AML-193 (cell line): Measurements from ENCODE around the gene NPIPB2.

Source experiments
- DNase-seq, 2 experiments: peaks; one replicate each; lab custom pipeline; 2025; lab: John Stamatoyannopoulos, UW

The NPIPB2 gene

DNA sequence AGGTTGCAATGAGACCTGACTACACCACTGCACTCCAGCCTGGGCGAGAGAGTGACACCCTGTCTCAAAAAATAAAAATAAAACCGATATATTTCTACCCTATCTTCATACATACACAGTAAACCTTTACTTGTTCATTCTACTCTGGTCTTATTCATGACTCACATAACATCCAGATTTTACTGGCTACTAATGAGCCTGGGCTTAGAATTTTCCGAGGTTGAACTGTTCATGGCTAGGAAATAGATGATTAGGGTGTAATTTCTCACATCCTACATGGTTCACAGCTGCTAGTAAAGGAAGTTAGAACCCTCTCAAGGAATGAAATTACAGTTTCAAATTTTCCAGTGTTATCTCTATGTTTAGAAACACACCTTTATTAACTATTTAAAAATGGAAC is 40.8 kb downstream of the NPIPB2 start:
- DNase-seq: no peak

DNA sequence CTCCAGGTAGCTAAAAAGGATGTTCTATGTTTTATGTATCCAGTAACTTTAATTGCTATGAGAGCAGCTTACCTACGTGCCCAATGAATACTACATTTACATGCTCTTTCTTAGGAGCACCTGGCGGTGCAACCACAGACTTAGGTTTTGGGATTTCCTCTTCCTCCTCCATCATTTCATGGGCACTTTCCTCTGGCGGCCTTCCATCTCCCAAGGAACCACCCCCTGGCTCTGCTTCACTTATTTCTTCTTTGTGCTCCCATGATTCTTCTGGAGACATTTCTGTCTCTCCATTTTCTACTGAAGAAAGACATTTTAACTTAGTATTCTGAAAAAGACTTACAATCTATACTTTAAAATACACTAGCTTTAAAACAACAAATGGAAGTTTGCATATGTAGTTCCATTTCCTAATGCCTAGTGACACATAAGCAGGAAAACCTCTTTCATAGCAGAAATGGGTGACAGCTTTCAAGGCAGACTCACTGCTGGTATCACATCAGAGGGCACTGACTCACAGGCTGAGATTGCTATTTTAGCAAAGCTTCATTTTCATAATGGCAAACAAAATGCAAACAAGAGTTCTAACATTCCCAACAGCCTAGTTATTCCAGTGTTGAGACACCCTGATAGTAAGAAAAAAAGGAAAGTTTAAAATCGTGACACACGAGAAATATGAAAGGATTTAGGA is 45.2 kb downstream of the NPIPB2 start:
- DNase-seq: no peak

DNA sequence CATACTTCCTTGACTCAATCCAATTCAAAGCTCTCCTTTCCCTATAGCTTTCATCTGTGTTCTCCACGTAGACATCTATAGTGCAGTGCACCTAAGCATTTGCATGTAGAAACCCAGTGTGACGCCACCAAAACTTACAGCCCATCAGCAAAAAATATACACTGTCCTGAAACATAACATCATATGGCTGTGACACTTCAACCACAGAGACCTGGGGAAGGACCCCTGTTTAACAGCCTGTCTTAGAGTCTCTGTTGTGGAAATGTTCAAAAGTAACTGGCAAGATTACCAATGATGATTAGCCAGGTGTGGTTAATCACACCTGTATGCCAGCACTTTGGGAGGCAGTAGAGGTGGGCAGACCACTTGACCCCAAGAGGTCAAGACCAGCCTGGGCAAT is 48.3 kb downstream of the NPIPB2 start:
- no peak for DNase-seq

DNA sequence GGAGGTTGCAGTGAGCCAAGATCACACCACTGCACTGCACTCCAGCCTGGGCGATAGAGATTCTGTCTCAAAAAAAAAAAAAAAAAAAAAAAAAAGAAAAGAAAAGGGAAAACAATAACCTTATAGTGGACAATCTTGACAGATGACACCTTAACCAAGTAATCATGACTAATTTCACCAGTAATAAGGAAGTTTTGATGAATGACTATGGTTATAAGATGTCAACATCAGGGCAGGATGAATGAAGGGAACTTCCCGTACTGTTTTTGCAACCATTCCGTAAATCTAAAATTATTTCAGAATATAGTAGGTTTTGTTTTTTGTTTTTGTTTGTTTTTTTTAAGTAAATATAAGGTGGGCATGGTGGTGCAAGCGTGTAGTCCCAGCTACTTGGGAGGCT is 49.1 kb downstream of the NPIPB2 start:
- DNase-seq: no peak

DNA sequence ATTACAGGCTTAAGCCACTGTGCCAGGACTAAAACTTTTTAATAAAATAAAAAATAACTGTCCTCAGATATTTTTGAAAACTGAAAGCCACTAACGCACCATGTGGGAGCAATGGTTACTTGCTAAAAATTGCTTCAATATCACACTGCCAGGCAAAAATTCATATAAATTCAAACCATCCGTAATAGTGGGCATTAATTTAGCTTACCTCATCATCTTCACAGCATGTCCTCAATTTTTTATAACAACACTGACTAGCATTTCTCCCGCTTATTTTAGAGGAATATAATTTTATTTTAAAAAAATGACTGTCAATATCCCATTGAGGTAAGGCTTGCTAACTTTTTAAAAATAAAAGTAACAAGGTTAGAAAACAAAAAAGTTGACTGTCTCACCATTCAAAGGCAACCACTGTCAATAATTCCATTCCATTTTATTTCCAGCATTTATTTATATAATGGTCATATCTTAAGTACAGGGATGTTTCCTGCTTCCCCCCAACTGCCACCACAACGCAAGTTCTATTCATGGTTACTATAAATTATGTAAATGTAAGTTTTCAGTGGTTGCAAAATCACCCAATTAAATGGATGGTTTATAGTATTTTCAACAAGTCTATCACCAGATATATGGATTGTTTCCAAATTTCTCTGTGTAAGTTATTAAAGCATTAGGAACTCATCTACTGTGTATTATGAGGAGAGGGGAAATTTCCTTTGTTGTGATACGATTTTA is 51.4 kb downstream of the NPIPB2 start:
- no peak for DNase-seq

DNA sequence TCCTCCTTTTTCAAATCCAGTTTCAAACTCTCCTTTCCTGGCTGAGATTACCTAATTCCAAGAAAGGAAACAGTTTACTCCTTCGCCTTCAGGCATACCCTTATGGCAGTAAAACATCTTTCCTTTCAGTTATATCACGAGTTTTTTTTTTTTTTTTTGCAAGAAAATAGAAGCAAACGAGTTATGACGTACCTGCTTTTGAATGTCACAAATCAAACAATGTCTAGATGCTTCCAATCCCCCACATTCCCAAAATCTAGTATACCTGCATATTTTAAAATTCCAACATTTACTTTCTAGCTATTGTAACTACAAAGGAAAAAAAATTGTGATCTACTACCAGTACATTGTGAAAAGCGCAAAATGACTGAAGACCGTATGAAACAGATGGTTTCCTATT is 55.0 kb downstream of the NPIPB2 start:
- no peak for DNase-seq

DNA sequence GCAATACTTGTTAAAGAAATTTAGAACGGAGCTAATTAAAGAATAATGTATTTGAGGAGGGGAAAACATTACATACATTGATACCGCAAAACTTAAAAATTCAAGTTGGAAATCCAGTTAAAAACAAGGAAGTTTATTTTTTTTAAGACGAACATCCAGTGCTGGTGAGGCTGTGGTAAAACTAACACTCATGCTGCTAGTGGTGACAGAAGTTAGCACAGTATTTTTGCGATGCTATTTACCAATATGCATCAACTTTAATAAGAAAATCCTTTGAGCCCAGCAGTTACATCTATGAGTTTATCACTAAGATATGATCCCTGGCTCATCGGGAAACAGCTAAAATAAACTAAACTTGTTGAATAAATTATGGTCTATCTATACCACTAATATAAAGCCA is 57.8 kb downstream of the NPIPB2 start:
- no peak for DNase-seq

DNA sequence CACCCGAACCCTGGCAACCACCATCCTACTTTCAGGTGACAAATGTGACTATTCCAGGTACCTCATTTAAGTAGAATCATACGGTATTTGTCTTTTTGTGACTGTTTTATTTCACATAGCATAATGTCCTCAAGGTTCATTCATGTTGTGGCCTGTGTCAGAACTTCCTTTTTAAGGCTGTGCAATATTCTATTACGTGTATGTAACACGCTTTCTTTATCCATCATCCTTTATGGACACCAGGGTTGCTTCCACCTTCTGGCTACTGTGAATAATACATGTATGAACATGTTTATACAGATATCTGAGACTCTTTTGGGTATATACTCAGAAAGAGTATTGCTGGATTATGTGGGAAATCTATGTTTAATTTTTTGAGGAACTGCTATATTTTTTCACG is 61.8 kb downstream of the NPIPB2 start:
- no peak for DNase-seq

DNA sequence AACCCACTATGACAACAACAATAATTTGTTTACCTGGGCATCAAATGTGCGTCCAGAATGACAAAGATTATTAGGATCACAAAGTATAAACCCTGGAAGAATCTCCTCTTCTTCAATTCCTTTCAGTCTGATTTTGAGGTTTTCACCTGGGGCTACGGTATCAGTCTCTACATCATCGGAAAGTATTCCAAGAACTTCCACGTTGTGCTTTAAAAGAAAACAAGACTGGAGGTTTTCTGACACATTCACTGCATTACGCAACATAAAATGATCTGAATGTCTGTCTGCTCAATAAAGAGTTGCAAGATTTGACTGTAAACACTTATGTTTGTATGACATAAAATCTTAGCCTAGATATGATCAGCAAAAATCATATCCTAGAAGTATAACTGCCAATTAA is 64.5 kb downstream of the NPIPB2 start:
- no peak for DNase-seq
